HG02840 (cell line): Measurements from ENCODE around the gene SEC61A2.
"Not testable (repeated sequence)": the region's sequence is repeated elsewhere in the genome, so short reads cannot be mapped to it uniquely, and the experiment has no call there.

Experiments
- ATAC-seq: cut with Tn5 transposase; IDR thresholded peaks from one replicate; pipeline ENCODE4 v1.9.1; 2021; ENCODE audit warnings: mild to moderate bottlenecking, moderate library complexity, moderate number of reproducible peaks; ENCODE audit not compliant: unreplicated experiment, low FRiP score

Gene SEC61A2

GRCh38 chr10:12158111-12158510 is 28.6 kb downstream of the SEC61A2 start:
- no peak for ATAC-seq

DNA sequence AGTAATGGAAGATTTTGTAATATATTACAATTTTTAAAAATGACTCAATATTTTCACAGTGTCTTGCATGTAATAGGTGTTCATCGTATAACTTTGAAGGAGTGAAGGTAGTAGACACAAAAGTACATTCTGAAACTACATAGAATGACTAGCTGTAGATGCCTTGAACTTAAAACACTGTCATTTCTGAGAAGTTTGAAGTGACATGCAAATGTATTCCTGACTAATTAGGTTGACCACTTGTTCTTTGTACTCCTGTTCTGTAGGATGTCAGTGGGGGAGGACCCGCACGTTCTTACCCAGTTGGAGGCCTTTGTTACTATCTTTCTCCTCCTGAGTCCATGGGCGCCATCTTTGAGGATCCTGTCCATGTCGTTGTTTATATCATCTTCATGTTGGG is 31.2 kb downstream of the SEC61A2 start:
- no peak for ATAC-seq

DNA sequence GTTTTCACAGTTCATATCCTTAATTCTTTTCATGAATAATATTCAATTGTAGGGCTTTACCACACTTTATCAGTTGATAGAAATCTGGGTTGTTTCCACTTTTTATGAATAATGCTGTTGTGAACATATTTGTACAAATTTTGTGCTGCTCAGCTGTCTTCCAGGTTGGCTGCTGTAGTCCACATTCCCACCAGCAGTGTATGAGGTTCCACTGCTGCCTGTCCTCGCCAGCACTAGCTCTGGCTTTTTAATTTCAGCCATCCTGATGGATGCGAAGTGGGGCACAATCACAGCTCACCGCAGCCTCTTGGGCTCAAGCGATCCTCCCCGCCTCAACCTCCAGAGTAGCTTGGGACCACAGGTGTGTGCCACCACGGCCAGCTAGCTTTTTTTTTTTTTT is 33.5 kb downstream of the SEC61A2 start:
- ATAC-seq, result no peak

GRCh38 chr10:12164085-12164484 is 34.6 kb downstream of the SEC61A2 start:
- ATAC-seq, result no peak

GRCh38 chr10:12165036-12165435 is 35.6 kb downstream of the SEC61A2 start:
- ATAC-seq, result no peak

GRCh38 chr10:12165999-12166775 is 36.7 kb downstream of the SEC61A2 start:
- ATAC-seq, result no peak

GRCh38 chr10:12171512-12171911 is 42.0 kb downstream of the SEC61A2 start:
- not testable (repeated sequence) for ATAC-seq

- no peak for ATAC-seq
Observed at GRCh38 chr10:12177642-12178041, 48.2 kb downstream of the SEC61A2 start.

DNA sequence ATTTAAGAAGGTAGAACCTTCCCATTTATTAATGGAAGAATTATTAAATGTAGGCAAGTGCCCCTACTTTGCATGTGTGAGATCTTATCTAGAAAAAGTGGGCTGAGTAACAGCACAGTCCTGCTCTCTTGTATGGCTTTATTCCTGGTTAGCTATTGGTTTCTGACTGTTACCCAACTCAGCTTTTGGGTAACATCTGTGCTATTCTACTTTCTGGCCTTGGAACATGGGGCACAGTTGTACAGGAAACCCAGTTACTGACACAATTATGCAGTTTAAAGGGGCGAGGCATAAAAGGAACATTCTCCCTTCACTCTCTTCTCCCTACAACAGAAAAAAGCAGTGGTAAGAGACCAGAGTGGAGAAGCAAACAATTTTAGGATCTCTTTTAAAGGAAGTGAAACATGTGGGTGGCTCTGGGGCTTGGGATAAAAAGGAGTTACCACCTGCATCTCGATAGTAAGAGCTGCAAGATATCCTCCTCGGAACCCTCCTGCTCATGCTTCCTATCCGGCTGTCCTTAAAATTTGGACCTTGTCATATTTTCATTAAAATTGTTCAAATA is 50.2 kb downstream of the SEC61A2 start:
- no peak for ATAC-seq

DNA sequence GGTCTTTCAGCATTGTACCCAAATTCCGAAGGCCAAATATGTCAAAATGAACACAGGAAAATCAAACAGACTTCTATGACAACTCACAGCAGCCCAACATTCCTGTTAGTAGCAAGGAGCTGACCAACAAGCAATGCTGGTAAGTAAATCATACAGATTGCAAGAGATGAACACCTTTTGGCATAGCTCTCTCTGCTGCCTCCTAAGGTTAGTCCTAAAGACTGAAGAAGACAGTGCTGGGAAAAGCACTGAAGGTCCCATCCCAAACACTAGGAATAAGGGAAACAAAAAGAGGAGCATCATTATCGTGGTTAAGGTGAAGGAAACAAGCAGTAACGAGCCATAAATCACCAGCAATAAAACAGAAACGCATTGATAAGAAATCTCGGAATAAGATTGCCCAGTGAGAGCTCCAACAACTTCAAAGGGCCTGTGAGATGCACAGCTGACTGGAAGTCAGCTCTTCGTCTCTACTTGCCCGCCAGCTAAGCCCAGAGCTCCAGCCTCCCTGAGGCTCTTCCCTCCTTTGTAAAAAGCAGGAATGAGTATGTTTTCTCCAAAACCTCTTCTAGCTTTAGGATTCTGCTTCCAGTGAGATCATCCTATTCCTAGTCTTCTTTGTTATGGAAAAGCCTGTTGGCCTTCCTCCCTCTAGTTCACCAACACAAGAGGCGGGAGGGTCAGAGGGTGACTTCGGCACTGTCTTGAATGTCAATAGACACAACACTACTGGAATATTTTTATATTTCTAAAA is 50.9 kb downstream of the SEC61A2 start:
- ATAC-seq, result no peak

GRCh38 chr10:12181065-12181775 is 51.7 kb downstream of the SEC61A2 start:
- no peak for ATAC-seq

GRCh38 chr10:12184165-12184564 is 54.7 kb downstream of the SEC61A2 start:
- no peak for ATAC-seq

DNA sequence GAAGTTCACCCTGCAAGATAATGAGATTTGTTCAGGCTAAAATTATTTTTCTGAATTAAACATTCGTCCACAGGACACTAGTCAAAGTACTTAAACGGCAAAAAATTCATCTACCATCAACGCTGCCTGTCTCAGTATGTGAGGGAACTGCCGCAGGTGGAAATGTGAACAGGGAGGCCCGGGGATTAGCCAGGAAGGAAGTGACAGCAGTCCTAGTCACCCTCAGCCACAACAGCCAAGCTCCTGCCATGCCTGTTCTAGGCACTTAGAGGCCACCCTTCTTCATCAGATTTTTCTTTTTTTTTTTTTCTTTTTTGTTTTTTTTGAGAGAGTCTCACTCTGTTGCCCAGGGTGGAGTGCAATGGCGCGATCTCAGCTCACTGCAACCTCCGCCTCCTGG is 56.8 kb downstream of the SEC61A2 start:
- no peak for ATAC-seq

- ATAC-seq, result no peak
Observed at GRCh38 chr10:12187321-12187905, 57.9 kb downstream of the SEC61A2 start.

GRCh38 chr10:12188656-12189055 is 59.2 kb downstream of the SEC61A2 start:
- no peak for ATAC-seq

DNA sequence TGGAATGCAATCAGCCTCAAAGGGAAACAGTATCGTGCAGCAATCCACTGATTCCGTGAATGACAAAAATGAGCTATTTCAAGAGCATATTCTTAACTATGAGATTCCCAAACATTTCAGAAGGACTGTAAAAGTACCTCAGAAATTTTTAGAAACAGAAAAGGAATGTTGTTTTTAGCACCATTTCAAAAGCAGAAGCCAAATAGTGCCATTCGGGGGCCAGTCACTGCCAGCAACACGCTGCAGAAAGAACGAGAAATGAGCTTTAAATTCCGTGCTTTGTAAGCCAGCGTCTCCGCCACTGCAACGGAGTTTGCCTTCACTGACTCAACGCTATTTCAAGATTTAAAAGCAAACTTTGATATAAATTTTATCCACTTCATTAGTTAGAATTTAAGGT is 59.9 kb downstream of the SEC61A2 start:
- no peak for ATAC-seq

GRCh38 chr10:12191715-12192114 is 62.2 kb downstream of the SEC61A2 start:
- no peak for ATAC-seq

DNA sequence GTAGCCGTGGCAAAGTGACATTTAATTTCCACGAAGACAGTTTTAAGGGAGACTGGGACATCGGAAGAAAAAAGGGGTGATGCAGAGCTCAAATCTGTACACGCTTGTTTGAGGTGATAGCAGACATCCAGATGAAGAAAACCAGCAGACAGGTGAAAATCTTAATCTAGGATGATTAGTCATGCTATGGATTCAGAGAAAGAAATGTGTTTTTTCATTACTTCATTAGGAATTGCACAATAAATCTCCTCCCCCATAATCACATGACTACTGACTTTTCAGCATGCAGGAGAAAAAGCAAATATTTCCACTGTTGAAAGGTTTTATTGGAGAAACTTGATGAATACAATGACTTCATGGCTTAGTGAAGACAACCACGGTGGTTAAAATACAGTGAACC is 63.7 kb downstream of the SEC61A2 start:
- ATAC-seq, result no peak

GRCh38 chr10:12194752-12195271 is 65.3 kb downstream of the SEC61A2 start:
- no peak for ATAC-seq

- no peak for ATAC-seq
Observed at GRCh38 chr10:12195281-12195602, 65.8 kb downstream of the SEC61A2 start.
